Measurements from ENCODE around the gene GNPDA1.

GNPDA1 gene

DNA sequence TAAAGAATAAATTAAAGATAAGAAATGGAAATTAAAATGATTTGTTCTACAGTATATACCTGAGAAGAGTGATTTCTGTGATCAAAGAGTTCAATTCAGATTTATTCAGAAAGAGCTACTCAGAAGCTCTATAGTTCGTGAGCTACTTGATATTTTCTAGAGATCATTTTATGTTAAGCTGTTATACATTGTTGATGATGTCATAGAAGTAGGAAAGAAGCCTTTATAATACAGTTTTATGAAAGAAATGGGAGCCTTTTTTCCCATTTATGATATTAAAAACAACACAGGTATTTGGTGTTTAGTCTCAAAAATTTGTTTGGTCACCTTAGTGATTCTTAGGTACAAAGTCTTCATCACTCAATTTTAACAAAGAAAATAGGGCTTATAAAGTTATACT lies 23.1 kb downstream of the GNPDA1 start:
- TF ChIP-seq, protein P1, sequence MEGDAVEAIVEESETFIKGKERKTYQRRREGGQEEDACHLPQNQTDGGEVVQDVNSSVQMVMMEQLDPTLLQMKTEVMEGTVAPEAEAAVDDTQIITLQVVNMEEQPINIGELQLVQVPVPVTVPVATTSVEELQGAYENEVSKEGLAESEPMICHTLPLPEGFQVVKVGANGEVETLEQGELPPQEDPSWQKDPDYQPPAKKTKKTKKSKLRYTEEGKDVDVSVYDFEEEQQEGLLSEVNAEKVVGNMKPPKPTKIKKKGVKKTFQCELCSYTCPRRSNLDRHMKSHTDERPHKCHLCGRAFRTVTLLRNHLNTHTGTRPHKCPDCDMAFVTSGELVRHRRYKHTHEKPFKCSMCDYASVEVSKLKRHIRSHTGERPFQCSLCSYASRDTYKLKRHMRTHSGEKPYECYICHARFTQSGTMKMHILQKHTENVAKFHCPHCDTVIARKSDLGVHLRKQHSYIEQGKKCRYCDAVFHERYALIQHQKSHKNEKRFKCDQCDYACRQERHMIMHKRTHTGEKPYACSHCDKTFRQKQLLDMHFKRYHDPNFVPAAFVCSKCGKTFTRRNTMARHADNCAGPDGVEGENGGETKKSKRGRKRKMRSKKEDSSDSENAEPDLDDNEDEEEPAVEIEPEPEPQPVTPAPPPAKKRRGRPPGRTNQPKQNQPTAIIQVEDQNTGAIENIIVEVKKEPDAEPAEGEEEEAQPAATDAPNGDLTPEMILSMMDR (IDR thresholded peaks at IDR 0.05; ENCODE audit: low read depth, low read length) = no peak
- no peak for DNase-seq (ENCODE audit: low read depth in 2 of 2)
- H3K4me3 ChIP-seq (replicated peaks in 1 of 2; ENCODE audit: low read depth in 2 of 2, low read length in 2 of 2) = no peak overlapping the region

DNA sequence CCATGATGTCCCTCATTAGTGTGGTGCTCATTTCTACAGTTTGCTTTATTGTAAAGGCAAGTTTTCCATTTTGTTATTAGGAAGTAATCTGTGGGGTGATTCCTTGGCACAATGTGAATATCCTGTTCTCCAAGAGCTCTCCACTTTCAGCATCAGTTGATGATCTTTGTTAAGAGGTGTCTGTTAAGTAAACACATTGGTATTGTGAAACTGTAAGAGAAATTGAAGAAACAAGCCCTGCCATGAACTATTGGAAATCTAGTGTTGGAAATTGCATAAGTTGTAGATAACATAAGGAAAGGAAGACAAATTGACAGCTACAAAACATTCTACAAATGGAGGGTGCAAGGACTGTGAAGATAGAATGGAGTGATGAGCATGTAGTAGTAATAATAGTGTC lies 26.8 kb downstream of the GNPDA1 start:
- TF ChIP-seq, protein P1 (IDR thresholded peaks at IDR 0.05; ENCODE audit: low read depth, low read length) = no peak
- H3K4me3 ChIP-seq (replicated peaks in 1 of 2; ENCODE audit: low read depth in 2 of 2, low read length in 2 of 2) = no peak overlapping the region
- no peak for DNase-seq (ENCODE audit: low read depth in 2 of 2)

DNA sequence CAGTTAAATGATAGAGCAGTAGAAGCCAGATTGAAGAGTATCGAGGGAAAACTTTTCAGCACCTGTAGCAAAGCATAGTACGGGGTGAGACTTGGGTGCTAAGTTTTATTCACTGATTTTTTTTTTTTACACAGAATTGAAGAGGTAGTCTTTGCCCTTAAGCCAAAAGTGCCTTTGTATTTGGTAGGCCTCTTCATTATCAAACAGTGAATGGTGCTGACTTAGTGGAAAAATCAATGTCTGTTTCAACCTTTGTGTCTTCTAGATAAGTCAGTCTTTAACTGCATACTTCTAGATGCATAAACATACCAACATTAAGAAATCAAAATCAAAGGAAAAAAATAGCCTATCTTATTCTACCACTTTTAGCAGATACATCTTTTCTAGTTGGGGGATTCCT lies 30.2 kb downstream of the GNPDA1 start:
- no peak for DNase-seq (ENCODE audit: low read depth in 2 of 2)
- no peak overlapping the region for H3K4me3 ChIP-seq (replicated peaks in 1 of 2; ENCODE audit: low read depth in 2 of 2, low read length in 2 of 2)
- TF ChIP-seq, protein P1 (IDR thresholded peaks at IDR 0.05; ENCODE audit: low read depth, low read length) = no peak

DNA sequence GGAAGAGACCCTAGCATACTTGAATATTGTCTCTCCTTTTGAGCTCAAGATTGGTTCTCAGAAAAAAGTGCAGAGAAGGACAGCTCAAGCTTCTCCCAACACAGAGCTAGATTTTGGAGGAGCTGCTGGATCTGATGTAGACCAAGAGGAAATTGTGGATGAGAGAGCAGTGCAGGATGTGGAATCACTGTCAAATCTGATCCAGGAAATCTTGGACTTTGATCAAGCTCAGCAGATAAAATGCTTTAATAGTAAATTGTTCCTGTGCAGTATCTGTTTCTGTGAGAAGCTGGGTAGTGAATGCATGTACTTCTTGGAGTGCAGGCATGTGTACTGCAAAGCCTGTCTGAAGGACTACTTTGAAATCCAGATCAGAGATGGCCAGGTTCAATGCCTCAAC lies 34.4 kb downstream of the GNPDA1 start:
- TF ChIP-seq, protein P1 (IDR thresholded peaks at IDR 0.05; ENCODE audit: low read depth, low read length) = no peak
- no peak for DNase-seq (ENCODE audit: low read depth in 2 of 2)
- H3K4me3 ChIP-seq (replicated peaks in 1 of 2; ENCODE audit: low read depth in 2 of 2, low read length in 2 of 2) = no peak overlapping the region

DNA sequence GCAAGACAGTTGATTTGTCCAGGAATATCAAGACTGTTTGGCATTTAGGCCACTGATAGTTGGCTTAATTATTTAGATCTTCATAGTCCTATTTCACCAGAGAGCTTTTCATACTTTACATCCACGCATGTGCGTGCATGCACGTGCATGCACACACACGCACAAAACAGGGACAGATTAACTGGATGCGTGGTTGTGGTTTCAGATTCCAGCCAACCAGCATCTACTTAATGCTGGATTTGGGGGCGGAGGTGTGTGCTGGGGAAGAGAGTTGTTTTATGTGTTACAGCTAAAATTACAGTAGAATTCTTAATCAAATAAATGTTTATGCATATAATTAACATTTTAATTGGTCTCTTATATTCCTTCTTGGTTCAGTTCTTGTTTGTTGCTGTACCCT lies 36.7 kb downstream of the GNPDA1 start:
- H3K4me3 ChIP-seq (replicated peaks in 1 of 2; ENCODE audit: low read depth in 2 of 2, low read length in 2 of 2) = no peak overlapping the region
- TF ChIP-seq, protein P1 (IDR thresholded peaks at IDR 0.05; ENCODE audit: low read depth, low read length) = no peak
- DNase-seq (ENCODE audit: low read depth in 2 of 2) = no peak

DNA sequence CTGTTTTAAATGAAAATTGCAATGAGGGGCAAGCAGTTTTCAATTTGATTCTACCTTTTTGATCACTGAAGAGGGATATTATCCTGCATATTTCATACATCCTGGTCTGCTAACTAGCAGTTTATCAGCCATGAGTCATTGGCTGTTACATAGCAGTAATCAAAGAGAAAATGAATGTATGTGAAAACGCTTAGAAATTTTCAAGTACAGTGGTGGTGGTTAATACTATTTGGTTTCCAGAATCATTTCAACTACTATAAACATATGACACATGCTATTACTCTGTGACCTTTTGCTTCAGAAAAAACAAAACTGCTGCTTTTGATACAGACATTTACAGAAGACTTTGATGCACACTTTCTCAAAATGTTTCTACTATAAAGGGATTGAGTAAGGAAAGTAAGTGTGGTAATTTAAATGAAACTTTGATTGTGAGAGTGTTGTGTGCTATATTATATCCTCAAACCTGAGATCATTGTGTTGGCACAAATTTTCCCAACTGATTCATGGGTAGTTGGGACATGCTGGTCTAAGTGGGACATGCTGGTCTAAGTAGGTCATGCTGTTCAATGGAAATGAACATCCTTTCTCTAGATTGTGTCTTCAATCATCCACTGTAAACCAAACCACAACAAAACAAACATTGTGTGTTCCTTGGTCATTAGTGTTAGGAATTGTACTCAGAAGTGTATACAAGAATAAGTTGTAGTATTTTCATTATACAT lies 38.8 kb downstream of the GNPDA1 start:
- H3K4me3 ChIP-seq (replicated peaks in 1 of 2; ENCODE audit: low read depth in 2 of 2, low read length in 2 of 2) = no peak overlapping the region
- TF ChIP-seq, protein P1 (IDR thresholded peaks at IDR 0.05; ENCODE audit: low read depth, low read length) = no peak
- peak; percentile 20 to 66 for DNase-seq (ENCODE audit: low read depth in 2 of 2)

Measured in cardiac fibroblast (primary cell).